Activated CD4-positive, alpha-beta memory T cell treated with anti-CD3 and anti-CD28 coated beads, Interleukin-2, amount 10 ng/mL, durations not matched to agents 7 days and 5 days (primary cell): ENCODE measurements around the gene ARFGAP3. TPM values are rescaled to one million over a fixed set of nuclear protein-coding genes. Genes with fewer than 3 reads are reported as not detected.
A peak's percentile ranks its signal among the peaks of the same experiment; 100 is the strongest.
"Not testable (repeated sequence)": the region's sequence is repeated elsewhere in the genome, so short reads cannot be mapped to it uniquely, and the experiment has no call there.

Source experiments
- CTCF ChIA-PET: fragments of 350-600 bp; sonication (Branson Sonifier 250); formaldehyde crosslinking; loops from one replicate; lab custom pipeline; 2021; ENCODE audit warnings: antibody characterized with exemption, inconsistent platforms; lab: Charles Lee
- POLR2A ChIA-PET: fragments of 350-600 bp; sonication (Branson Sonifier 250); formaldehyde crosslinking; loops from one replicate; lab custom pipeline; 2021; ENCODE audit warnings: antibody characterized with exemption; lab: Charles Lee
- DNase-seq: peaks from one replicate; pipeline ENCODE4 v3.0.0-alpha.2; 2020
- H3K27ac Mint-ChIP-seq: one replicate; pipeline ENCODE4 v1.8.0; 2021; ENCODE audit warnings: mild to moderate bottlenecking, mixed read lengths
- H3K27me3 Mint-ChIP-seq: one replicate; pipeline ENCODE4 v1.8.0; 2021; ENCODE audit warnings: mixed read lengths
- H3K36me3 Mint-ChIP-seq: one replicate; pipeline ENCODE4 v1.8.0; 2021; ENCODE audit warnings: low read depth, mixed read lengths
- H3K4me1 Mint-ChIP-seq: one replicate; pipeline ENCODE4 v1.8.0; 2021; ENCODE audit warnings: mixed read lengths
- H3K4me3 Mint-ChIP-seq: one replicate; pipeline ENCODE4 v1.8.0; 2021; ENCODE audit warnings: mild to moderate bottlenecking, mixed read lengths
- H3K9me3 Mint-ChIP-seq: one replicate; pipeline ENCODE4 v1.8.0; 2021; ENCODE audit warnings: mixed read lengths
- total RNA-seq, 2 experiments: library from RNA; stranded (reverse); gene quantifications; one replicate each; pipeline ENCODE4 v1.2.3, GENCODE V29; 2021

ARFGAP3 gene
- total RNA-seq, 2 experiments from 2014 or later = 41.1 to 42.1 TPM

DNA sequence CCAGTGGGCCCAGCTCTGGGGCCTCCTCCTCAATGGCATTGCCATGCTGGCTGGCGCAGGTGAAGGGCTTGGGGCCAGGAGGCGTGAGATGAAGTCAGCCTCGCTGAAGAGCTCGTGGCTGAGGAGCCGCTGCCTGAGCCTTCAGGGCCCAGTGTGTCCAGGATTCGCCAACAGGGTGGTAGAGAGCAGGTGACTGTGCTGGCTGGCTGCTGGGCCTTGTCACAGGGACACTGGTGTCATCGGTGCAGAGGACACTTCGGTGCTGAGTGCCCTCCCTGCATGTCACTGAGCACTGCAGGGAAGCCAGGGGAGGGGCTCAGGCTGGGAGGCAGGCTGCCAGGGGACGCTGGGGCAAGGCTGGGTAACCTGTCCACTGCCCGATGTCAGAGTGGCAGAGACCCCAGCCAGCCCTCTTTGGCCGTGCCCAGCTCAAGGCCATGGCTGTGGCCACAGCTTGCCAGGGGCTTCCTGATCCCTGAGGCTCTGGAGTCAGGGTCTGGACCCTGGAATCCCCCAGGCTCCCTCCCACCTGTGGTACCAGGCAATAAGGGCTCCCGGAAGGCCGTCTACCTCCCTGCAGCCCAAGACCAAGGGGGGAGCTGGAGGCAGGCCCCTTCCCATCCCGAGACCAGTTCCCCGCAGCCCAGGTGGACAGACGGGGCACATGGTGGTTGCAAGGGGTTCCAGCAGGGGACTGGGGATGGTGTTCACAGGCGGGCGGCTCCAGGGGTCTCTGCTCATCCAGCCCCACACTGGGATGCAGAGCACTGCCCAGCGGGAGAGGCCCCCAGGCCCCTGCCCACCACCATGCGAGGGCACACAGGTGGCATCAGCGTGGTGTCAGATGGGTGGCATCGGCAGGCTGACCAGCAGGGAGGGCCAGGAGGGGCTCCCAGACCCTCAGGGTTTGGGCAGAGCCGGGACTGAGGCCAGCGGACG lies 63.9 kb downstream of the ARFGAP3 start:
- no peaks in the 10 kb centered on the region for H3K27me3 Mint-ChIP-seq
- CTCF ChIA-PET = no interaction called here
- H3K9me3 Mint-ChIP-seq = no peaks in the 10 kb centered on the region
- H3K36me3 Mint-ChIP-seq = peaks cover 7% of the 10 kb centered on the region
- no peaks in the 10 kb centered on the region for H3K4me1 Mint-ChIP-seq
- DNase-seq = no peak
- H3K4me3 Mint-ChIP-seq = no peak overlapping the region
- POLR2A ChIA-PET = no interaction called here
- no peak overlapping the region for H3K27ac Mint-ChIP-seq

DNA sequence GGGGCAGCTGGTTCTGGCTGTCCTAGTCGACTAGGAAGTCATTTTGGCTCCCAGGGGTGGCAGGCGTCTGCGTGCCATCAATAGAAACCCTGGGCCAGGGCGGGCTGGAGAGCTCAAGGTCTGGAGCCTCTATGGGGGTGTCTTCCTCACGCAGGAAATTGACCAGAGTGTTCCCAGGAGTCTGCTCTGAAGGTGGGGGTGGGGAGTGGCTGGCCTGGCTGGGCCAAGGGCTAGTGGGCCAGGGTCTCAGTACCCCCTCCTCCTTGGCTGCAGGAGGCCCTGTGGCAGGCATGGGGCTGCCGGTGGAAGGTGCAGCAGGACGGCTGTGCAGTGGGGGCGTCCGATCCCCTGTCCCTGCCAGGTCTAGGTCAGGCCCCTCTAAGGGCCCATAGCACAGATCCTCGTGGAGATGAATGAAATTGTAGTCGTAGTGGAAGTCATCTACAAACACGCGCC lies 64.6 kb downstream of the ARFGAP3 start:
- Mint-ChIP-seq H3K27ac (no peak overlapping the region), H3K9me3 (no peaks in the 10 kb centered on the region), H3K27me3 (no peaks in the 10 kb centered on the region), H3K4me1 (no peaks in the 10 kb centered on the region), H3K4me3 (no peak overlapping the region), H3K36me3 (peaks cover 4% of the 10 kb centered on the region)
- ChIA-PET POLR2A (no interaction called here), CTCF (no interaction called here)
- no peak for DNase-seq

- no peaks in the 10 kb centered on the region for H3K4me1 Mint-ChIP-seq
- POLR2A ChIA-PET = no interaction called here
- H3K27ac Mint-ChIP-seq = no peak overlapping the region
- peaks cover 3% of the 10 kb centered on the region for H3K36me3 Mint-ChIP-seq
- no peaks in the 10 kb centered on the region for H3K27me3 Mint-ChIP-seq
- no peak overlapping the region for H3K4me3 Mint-ChIP-seq
- CTCF ChIA-PET = no interaction called here
- DNase-seq = no peak
- no peaks in the 10 kb centered on the region for H3K9me3 Mint-ChIP-seq
Observed at GRCh38 chr22:42791721-42792452, 65.2 kb downstream of the ARFGAP3 start.

DNA sequence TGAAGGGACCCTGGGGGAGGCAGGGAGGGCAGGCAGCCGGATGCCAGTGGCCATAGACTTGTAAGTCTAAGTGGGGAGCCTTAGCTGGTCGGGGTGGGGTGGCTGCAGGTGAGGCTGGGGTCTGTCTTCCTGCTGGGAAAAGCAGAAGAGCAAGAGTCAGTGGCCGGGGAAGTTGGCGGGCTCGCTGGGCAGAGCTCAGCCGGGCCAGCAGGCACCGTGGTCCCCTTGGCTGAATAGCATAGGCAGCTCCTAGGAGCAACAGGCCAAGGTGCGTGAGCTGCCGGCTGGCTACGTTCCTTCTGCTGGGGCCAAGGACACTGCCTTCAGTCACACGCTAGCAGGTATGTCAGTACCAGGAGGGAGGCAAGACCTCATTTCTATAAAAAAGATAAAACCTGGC lies 68.6 kb downstream of the ARFGAP3 start:
- DNase-seq = no peak
- CTCF ChIA-PET = no interaction called here
- Mint-ChIP-seq H3K4me3 (no peak overlapping the region), H3K27me3 (no peaks in the 10 kb centered on the region), H3K4me1 (no peaks in the 10 kb centered on the region), H3K36me3 (no peaks in the 10 kb centered on the region), H3K27ac (no peak overlapping the region), H3K9me3 (no peaks in the 10 kb centered on the region)
- POLR2A ChIA-PET = no interaction called here

GRCh38 chr22:42788021-42788420 lies 69.1 kb downstream of the ARFGAP3 start:
- DNase-seq = no peak
- Mint-ChIP-seq H3K27me3 (no peaks in the 10 kb centered on the region), H3K27ac (no peak overlapping the region), H3K9me3 (no peaks in the 10 kb centered on the region), H3K4me1 (no peaks in the 10 kb centered on the region), H3K36me3 (no peaks in the 10 kb centered on the region), H3K4me3 (no peak overlapping the region)
- ChIA-PET POLR2A (no interaction called here), CTCF (no interaction called here)

- Mint-ChIP-seq H3K4me3 (no peak overlapping the region), H3K9me3 (no peaks in the 10 kb centered on the region), H3K27me3 (no peaks in the 10 kb centered on the region), H3K4me1 (no peaks in the 10 kb centered on the region), H3K27ac (no peak overlapping the region), H3K36me3 (no peaks in the 10 kb centered on the region)
- no peak for DNase-seq
- POLR2A ChIA-PET = no interaction called here
- CTCF ChIA-PET = no interaction called here
Observed at GRCh38 chr22:42787357-42787736, 69.7 kb downstream of the ARFGAP3 start.

- Mint-ChIP-seq H3K9me3 (no peaks in the 10 kb centered on the region), H3K36me3 (no peaks in the 10 kb centered on the region), H3K27me3 (no peaks in the 10 kb centered on the region), H3K27ac (no peak overlapping the region), H3K4me1 (no peaks in the 10 kb centered on the region), H3K4me3 (no peak overlapping the region)
- no peak for DNase-seq
- ChIA-PET CTCF (no interaction called here), POLR2A (no interaction called here)
Observed at GRCh38 chr22:42786606-42787356, 70.3 kb downstream of the ARFGAP3 start.

- Mint-ChIP-seq H3K27ac (no peak overlapping the region), H3K4me1 (no peaks in the 10 kb centered on the region), H3K9me3 (no peaks in the 10 kb centered on the region), H3K4me3 (no peak overlapping the region), H3K27me3 (no peaks in the 10 kb centered on the region), H3K36me3 (no peaks in the 10 kb centered on the region)
- POLR2A ChIA-PET = no interaction called here
- no peak for DNase-seq
- CTCF ChIA-PET = no interaction called here
Observed at GRCh38 chr22:42785706-42786499, 71.2 kb downstream of the ARFGAP3 start.

GRCh38 chr22:42782306-42782705 lies 74.8 kb downstream of the ARFGAP3 start:
- POLR2A ChIA-PET, H3K27me3 Mint-ChIP-seq, H3K9me3 Mint-ChIP-seq, H3K27ac Mint-ChIP-seq, H3K36me3 Mint-ChIP-seq, DNase-seq, H3K4me3 Mint-ChIP-seq, H3K4me1 Mint-ChIP-seq: not testable (repeated sequence)
- CTCF ChIA-PET = interaction anchor here (0.6 to 2.8 kb wide), 7 partner anchors 14 to 284 kb away, joined by 4 to 14 read pairs (median 4); no protein-coding TSS in a partner anchor

DNA sequence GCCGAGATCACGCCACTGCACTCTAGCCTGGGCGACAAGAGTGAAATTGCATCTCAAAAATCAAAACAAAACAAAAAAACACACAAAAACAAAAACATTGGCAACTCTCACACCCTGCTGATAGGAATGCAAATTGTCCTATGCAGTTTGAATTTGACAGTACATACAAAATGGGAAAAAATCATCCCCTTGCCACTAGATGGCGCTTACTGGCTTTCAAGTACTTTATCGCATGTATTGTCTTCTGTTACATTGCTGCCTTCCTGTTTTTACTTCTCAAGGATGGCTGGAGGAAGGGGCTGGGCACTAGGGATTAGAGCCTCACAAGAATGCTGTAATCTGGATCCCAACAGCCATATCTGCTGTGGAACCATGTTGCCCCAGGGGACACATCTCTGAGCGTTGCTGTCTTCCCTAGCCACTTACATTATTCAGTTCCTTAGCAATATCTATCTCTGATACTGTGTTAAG lies 77.0 kb downstream of the ARFGAP3 start:
- CTCF ChIA-PET = interaction anchor here (0.8 to 1.7 kb wide), 3 partner anchors 39 to 86 kb away, joined by 3 to 5 read pairs (median 4); no protein-coding TSS in a partner anchor
- Mint-ChIP-seq H3K4me3 (no peak overlapping the region), H3K4me1 (no peaks in the 10 kb centered on the region), H3K9me3 (no peaks in the 10 kb centered on the region), H3K27ac (no peak overlapping the region), H3K36me3 (no peaks in the 10 kb centered on the region), H3K27me3 (no peaks in the 10 kb centered on the region)
- POLR2A ChIA-PET = no interaction called here
- DNase-seq = peak; percentile 52

DNA sequence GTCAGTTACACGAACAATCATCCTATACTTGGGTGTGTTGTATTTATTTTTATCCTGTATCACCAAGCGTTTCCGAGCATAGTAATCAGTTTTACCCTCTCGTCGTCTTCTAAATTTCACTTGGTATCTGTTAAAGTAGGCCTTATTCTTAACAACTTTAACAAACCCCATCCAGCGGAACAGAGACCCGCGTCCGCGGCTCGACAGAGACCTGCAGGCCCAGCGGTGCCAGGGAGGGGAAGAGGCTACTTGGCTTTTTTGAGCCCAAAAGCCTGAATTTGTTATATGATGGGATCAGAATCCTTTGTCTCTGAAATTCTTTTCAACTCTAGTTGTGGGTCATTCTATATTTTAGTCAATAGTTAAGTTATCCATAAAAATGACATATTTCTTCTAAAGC lies 79.9 kb downstream of the ARFGAP3 start:
- no peaks in the 10 kb centered on the region for H3K4me1 Mint-ChIP-seq
- no peak overlapping the region for H3K27ac Mint-ChIP-seq
- H3K36me3 Mint-ChIP-seq = no peaks in the 10 kb centered on the region
- H3K9me3 Mint-ChIP-seq = no peaks in the 10 kb centered on the region
- peaks cover 2% of the 10 kb centered on the region for H3K27me3 Mint-ChIP-seq
- ChIA-PET POLR2A (no interaction called here), CTCF (no interaction called here)
- H3K4me3 Mint-ChIP-seq = no peak overlapping the region
- DNase-seq = no peak

DNA sequence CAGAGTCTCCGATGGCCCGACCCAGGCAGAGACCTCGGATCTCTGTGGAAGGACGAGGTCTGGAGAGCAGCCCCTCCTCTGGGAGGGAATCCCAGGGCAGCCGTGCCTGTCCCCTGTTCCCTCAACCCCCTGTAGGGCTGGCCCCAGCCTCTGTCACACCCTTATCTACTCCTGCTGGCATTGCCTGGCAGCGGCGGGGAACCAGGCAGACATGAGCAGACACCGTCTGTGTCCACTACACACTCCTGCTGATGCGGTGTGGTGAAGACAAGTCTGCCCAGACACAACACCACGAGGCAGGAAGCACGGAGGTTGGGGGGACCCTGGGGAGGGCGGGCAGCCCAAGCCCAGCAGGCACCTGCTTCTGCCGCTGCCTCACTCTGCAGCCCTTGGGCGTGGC lies 83.9 kb downstream of the ARFGAP3 start:
- H3K36me3 Mint-ChIP-seq = no peaks in the 10 kb centered on the region
- POLR2A ChIA-PET = no interaction called here
- no peak overlapping the region for H3K27ac Mint-ChIP-seq
- peaks cover 2% of the 10 kb centered on the region for H3K27me3 Mint-ChIP-seq
- CTCF ChIA-PET = no interaction called here
- DNase-seq = no peak
- no peaks in the 10 kb centered on the region for H3K9me3 Mint-ChIP-seq
- H3K4me1 Mint-ChIP-seq = no peaks in the 10 kb centered on the region
- H3K4me3 Mint-ChIP-seq = no peak overlapping the region
